Hepatocyte (in vitro differentiated cells): ENCODE data around the gene LUZP2. TPM values are rescaled to one million over a fixed set of nuclear protein-coding genes. Genes with fewer than 3 reads are reported as not detected.

Experiments used
- DNase-seq: peaks from one replicate; pipeline ENCODE4 v3.0.0-alpha.2; 2016; ENCODE audit warnings: low spot score
- H2AFZ ChIP-seq: fragments of 200-600 bp; sonication (generic); 2 replicates; pipeline ENCODE4 v1.6.0; 2016; ENCODE audit warnings: antibody characterized with exemption, mild to moderate bottlenecking
- H3K27ac ChIP-seq: fragments of 200-600 bp; sonication (generic); 2 replicates; pipeline ENCODE4 v1.5.1; 2016; ENCODE audit warnings: mild to moderate bottlenecking
- H3K27me3 ChIP-seq: fragments of 200-600 bp; sonication (generic); 2 replicates; pipeline ENCODE4 v1.6.1; 2016
- H3K36me3 ChIP-seq: fragments of 200-600 bp; sonication (generic); replicated peaks from 2 replicates; pipeline ENCODE4 v1.5.1; 2016; ENCODE audit warnings: low read depth; ENCODE audit not compliant: insufficient read depth
- H3K4me1 ChIP-seq: fragments of 200-600 bp; sonication (generic); 2 replicates; pipeline ENCODE4 v1.5.1; 2016; ENCODE audit warnings: mild to moderate bottlenecking, moderate library complexity; ENCODE audit not compliant: insufficient read depth
- H3K4me2 ChIP-seq: fragments of 200-600 bp; sonication (generic); 2 replicates; pipeline ENCODE4 v1.6.0; 2016
- H3K4me3 ChIP-seq: fragments of 200-600 bp; sonication (generic); 2 replicates; pipeline ENCODE4 v1.5.1; 2016; ENCODE audit warnings: mild to moderate bottlenecking
- H3K79me2 ChIP-seq: fragments of 200-600 bp; sonication (generic); 2 replicates; pipeline ENCODE4 v1.6.0; 2017; ENCODE audit warnings: mild to moderate bottlenecking
- H3K9me2 ChIP-seq: fragments of 200-600 bp; sonication (generic); replicated peaks from 2 replicates; pipeline ENCODE4 v1.6.0; 2017; ENCODE audit warnings: mild to moderate bottlenecking; ENCODE audit not compliant: insufficient read depth
- H3K9me3 ChIP-seq: fragments of 200-600 bp; sonication (generic); 2 replicates; pipeline ENCODE4 v1.5.1; 2016; ENCODE audit warnings: low read depth, mild to moderate bottlenecking
- H4K20me1 ChIP-seq: fragments of 200-600 bp; sonication (generic); 2 replicates; pipeline ENCODE4 v1.6.0; 2016; ENCODE audit warnings: mild to moderate bottlenecking; ENCODE audit not compliant: insufficient read depth, poor library complexity, severe bottlenecking
- EZH2 ChIP-seq: fragments of 200-600 bp; sonication (generic); IDR thresholded peaks from 2 replicates; pipeline ENCODE4 v1.6.1; 2016; ENCODE audit warnings: antibody characterized with exemption, mild to moderate bottlenecking, borderline replicate concordance
- EZH2phosphoT487 ChIP-seq: fragments of 200-600 bp; sonication (generic); IDR thresholded peaks from one replicate; pipeline ENCODE4 v1.6.1; 2018; ENCODE audit warnings: antibody characterized with exemption, mild to moderate bottlenecking, low read depth, moderate library complexity; ENCODE audit not compliant: unreplicated experiment, severe bottlenecking
- WGBS: methylation state at CpG from one replicate; pipeline ENCODE4 v1.1.6; 2016; ENCODE audit warnings: low lambda C conversion rate; ENCODE audit errors: missing lambda C conversion rate; 5-methylcytosine and 5-hydroxymethylcytosine counted together
- polyA plus RNA-seq: library from polyadenylated mRNA; unstranded; fragments of >200 nt; fragmentation: Nextera tagmentation; extraction: Ambion mirVana; gene quantifications from 2 replicates; pipeline ENCODE4 v1.2.1, GENCODE V29; 2016
- total RNA-seq: library from RNA; depleted of rRNA; stranded (reverse); fragments of >200 nt; gene quantifications from 2 replicates; pipeline ENCODE4 v1.2.3, GENCODE V29; 2014
- TF ChIP-seq, protein P1 (sequence below): fragments of 200-600 bp; sonication (generic); IDR thresholded peaks from 2 replicates; pipeline ENCODE4 v1.5.1; 2016; ENCODE audit warnings: antibody characterized with exemption, mild to moderate bottlenecking; ENCODE audit not compliant: poor library complexity

LUZP2 gene
- total and polyA plus RNA-seq, 2 experiments from 2014 or later: 2.2 to 7.9 TPM

DNA sequence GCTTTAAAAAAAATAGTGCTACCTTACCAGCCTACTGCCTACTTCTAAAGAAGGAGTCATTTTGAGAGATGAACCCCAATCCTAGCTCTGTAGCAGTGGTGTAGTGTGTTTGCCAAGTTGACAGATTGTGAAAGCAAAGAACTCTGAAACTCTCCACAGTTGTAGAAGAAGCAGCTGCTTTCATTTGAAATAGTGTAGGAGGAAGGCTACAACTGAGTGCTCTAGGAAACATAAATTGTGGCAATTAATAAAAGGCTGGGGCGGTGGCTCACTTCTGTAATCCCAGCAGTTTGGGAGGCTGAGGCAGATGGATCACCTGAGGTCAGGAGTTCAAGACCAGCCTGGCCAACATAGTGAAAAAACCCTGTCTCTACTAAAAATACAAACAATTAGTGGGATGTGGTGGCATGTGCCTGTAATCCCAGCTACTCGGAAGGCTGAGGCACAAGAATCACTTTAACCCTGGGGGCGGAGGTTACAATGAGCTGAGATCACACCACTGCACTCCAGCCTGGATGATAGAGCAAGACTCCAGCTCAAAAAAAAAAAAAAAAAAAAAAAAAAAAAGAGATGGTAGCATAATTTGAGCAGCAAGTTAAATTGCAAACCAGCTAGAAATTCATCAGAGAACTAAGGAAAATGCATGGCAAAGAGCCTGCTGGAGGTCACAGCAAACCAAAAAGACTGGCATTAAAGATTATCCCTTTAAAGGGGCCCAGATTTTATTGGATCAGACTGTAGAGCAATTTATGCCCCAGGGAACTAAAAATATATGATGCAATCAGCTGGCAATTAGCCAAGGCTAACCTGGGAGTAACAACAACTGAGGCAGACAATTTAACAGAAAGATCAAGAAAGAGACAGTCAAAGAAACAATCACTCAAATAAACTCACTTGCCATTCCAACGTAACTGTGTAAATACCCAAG, 112.6 kb downstream of the LUZP2 start:
- no peak overlapping the region for H2AFZ ChIP-seq
- no peak overlapping the region for H3K27ac ChIP-seq
- H3K36me3 ChIP-seq: no peaks in the 10 kb centered on the region
- no peaks in the 10 kb centered on the region for H3K79me2 ChIP-seq
- H4K20me1 ChIP-seq: no peaks in the 10 kb centered on the region
- no peaks in the 10 kb centered on the region for H3K27me3 ChIP-seq
- H3K4me3 ChIP-seq: no peak overlapping the region
- 75% methylated on average over 4 of the region's 4 CpGs for WGBS
- H3K4me1 ChIP-seq: no peaks in the 10 kb centered on the region
- DNase-seq: no peak
- H3K9me2 ChIP-seq: no peaks in the 10 kb centered on the region
- TF ChIP-seq, protein P1, sequence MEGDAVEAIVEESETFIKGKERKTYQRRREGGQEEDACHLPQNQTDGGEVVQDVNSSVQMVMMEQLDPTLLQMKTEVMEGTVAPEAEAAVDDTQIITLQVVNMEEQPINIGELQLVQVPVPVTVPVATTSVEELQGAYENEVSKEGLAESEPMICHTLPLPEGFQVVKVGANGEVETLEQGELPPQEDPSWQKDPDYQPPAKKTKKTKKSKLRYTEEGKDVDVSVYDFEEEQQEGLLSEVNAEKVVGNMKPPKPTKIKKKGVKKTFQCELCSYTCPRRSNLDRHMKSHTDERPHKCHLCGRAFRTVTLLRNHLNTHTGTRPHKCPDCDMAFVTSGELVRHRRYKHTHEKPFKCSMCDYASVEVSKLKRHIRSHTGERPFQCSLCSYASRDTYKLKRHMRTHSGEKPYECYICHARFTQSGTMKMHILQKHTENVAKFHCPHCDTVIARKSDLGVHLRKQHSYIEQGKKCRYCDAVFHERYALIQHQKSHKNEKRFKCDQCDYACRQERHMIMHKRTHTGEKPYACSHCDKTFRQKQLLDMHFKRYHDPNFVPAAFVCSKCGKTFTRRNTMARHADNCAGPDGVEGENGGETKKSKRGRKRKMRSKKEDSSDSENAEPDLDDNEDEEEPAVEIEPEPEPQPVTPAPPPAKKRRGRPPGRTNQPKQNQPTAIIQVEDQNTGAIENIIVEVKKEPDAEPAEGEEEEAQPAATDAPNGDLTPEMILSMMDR: no peak
- TF ChIP-seq EZH2 (no peak), EZH2phosphoT487 (no peak)
- no peak overlapping the region for H3K4me2 ChIP-seq
- no peaks in the 10 kb centered on the region for H3K9me3 ChIP-seq

DNA sequence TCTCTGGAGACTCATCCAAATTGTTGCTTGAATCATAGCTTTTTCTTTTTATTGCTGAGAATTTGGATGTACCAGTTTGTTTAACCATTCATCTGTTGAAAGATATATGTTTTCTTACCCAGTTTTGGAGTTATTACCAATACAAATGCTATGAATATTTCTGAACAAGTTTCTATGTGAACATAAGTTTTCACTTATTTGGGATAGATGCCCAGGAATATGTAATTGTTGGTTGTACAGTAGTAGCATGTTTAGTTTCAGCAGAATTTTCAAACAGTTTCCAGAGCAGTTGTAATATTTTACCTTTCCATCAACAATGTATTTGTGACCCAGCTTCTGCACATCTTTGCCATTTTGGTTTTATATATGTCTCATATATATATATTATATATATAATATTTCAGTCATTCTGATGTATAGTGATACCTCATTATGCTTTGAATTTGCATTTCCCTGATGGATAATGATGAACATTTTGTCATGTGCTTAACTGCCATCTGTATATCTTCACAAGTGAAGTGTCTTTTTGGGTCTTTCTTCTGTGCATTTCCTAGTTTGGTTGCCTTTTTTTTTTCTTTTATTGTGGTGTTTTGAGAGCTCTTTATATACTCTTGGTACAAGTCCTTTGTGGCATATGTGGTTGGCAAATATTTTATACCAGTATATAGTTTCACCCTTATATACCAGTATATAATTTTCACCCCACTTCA, 118.8 kb downstream of the LUZP2 start:
- Histone ChIP-seq H3K9me2 (no peaks in the 10 kb centered on the region), H3K9me3 (no peaks in the 10 kb centered on the region), H3K27me3 (no peaks in the 10 kb centered on the region), H3K4me1 (no peaks in the 10 kb centered on the region), H2AFZ (no peak overlapping the region), H3K27ac (no peak overlapping the region), H3K4me2 (no peak overlapping the region), H3K4me3 (no peak overlapping the region), H3K36me3 (no peaks in the 10 kb centered on the region), H3K79me2 (no peaks in the 10 kb centered on the region), H4K20me1 (no peaks in the 10 kb centered on the region)
- no peak for TF ChIP-seq EZH2
- TF ChIP-seq, protein P1: no peak
- no peak for TF ChIP-seq EZH2phosphoT487
- DNase-seq: no peak

DNA sequence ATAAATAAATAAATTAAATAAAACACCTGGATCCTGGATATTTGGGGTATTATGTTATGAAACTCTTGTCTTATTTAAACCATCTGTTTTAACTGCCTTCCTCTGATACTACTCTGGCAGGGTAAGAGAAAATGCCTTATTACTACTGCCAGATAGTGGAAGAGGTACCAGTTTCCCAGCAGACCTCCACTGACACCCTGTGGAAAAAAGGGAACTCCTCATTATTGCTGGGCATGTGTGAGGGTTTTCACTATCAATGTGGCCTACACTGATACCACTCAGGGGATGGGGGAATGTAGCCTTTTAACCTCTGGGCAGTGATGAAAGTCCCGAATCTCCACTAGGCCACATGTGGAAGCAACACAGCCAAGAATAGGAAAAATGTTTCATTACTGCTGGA, 121.0 kb downstream of the LUZP2 start:
- Histone ChIP-seq H3K9me2 (no peaks in the 10 kb centered on the region), H3K9me3 (no peaks in the 10 kb centered on the region), H3K79me2 (no peaks in the 10 kb centered on the region), H2AFZ (no peak overlapping the region), H3K4me3 (no peak overlapping the region), H3K27me3 (no peaks in the 10 kb centered on the region), H3K27ac (no peak overlapping the region), H4K20me1 (no peaks in the 10 kb centered on the region), H3K4me2 (no peak overlapping the region), H3K4me1 (no peaks in the 10 kb centered on the region), H3K36me3 (no peaks in the 10 kb centered on the region)
- DNase-seq: no peak
- WGBS: 93% methylated on average over 1 of the region's 1 CpG
- TF ChIP-seq EZH2: no peak
- no peak for TF ChIP-seq EZH2phosphoT487
- TF ChIP-seq, protein P1: no peak
